Ovary (tissue), 3 donors: ENCODE data around the gene DPEP2.
"Not testable (repeated sequence)": the region's sequence is repeated elsewhere in the genome, so short reads cannot be mapped to it uniquely, and the experiment has no call there.

Source experiments
- POLR2A ChIP-seq: fragments of 450-650 bp; IDR thresholded peaks from one replicate; pipeline ENCODE4 v1.6.1; 2017; ENCODE audit warnings: antibody characterized with exemption, mild to moderate bottlenecking, moderate library complexity
- TF ChIP-seq, protein P1 (sequence below), 3 donors: fragments of 450-650 bp in 2 of 3; fragments of 200-600 bp in 1 of 3; IDR thresholded peaks; one replicate each; pipeline versions ENCODE4 v1.5.1 to v1.8.0; 2016 to 2022; ENCODE audit warnings: antibody characterized with exemption in 3 of 3, mild to moderate bottlenecking in 1 of 3
- donor health status: DM: no; HTN: no; CAD: no.

DNA sequence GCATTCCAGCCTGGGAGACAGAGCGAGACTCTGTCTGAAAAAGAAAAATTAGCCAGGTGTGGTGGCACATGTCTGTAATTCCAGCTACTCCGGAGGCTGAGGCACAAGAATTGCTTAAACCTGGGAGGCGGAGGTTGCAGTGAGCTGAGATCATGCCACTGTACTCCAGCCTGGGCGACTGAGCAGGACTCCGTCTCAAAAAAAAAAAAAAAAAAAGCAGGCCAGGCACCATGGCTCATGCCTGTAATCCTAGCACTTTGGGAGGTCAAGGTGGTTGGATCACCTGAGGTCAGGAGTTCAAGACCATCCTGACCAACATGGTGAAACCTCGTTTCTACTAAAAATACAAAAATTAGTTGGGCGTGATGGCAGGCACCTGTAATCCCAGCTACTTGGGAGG is 27.0 kb downstream of the DPEP2 start:
- TF ChIP-seq, protein P1, sequence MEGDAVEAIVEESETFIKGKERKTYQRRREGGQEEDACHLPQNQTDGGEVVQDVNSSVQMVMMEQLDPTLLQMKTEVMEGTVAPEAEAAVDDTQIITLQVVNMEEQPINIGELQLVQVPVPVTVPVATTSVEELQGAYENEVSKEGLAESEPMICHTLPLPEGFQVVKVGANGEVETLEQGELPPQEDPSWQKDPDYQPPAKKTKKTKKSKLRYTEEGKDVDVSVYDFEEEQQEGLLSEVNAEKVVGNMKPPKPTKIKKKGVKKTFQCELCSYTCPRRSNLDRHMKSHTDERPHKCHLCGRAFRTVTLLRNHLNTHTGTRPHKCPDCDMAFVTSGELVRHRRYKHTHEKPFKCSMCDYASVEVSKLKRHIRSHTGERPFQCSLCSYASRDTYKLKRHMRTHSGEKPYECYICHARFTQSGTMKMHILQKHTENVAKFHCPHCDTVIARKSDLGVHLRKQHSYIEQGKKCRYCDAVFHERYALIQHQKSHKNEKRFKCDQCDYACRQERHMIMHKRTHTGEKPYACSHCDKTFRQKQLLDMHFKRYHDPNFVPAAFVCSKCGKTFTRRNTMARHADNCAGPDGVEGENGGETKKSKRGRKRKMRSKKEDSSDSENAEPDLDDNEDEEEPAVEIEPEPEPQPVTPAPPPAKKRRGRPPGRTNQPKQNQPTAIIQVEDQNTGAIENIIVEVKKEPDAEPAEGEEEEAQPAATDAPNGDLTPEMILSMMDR (IDR thresholded peaks at IDR 0.05): not testable (repeated sequence)
- not testable (repeated sequence) for TF ChIP-seq POLR2A
